Anterior cingulate cortex (tissue), 58 donors: ENCODE measurements around the gene LDAH.

Experiments
- DNase-seq, 58 donors: peaks; one replicate each; lab custom pipeline; 2025; lab: John Stamatoyannopoulos, UW

The LDAH gene

GRCh38 chr2:20670315-20671035 lies 152.4 kb downstream of the LDAH start:
- DNase-seq, result no peak

GRCh38 chr2:20669562-20670314 lies 153.2 kb downstream of the LDAH start:
- DNase-seq, result no peak

GRCh38 chr2:20668871-20669475 lies 153.9 kb downstream of the LDAH start:
- DNase-seq, result no peak

- DNase-seq, result no peak
These were observed 154.4 kb downstream of the LDAH start for GRCh38 chr2:20668451-20668850.

- no peak for DNase-seq
These were observed 155.1 kb downstream of the LDAH start for GRCh38 chr2:20667531-20668401.

GRCh38 chr2:20667151-20667530 lies 155.8 kb downstream of the LDAH start:
- DNase-seq, result no peak

GRCh38 chr2:20666304-20667150 lies 156.4 kb downstream of the LDAH start, which contains the start of gene GDF7:
Gene GDF7, plus strand, starts transcription at chr2:20667144. Its CDS starts 96 bp downstream, at chr2:20667240.
- DNase-seq, result no peak

GRCh38 chr2:20666005-20666303 lies 156.9 kb downstream of the LDAH start:
- DNase-seq, result no peak

- no peak for DNase-seq
These were observed 157.5 kb downstream of the LDAH start for GRCh38 chr2:20665243-20666004.

GRCh38 chr2:20664431-20665242 lies 158.3 kb downstream of the LDAH start:
- no peak for DNase-seq

- no peak for DNase-seq
These were observed 158.9 kb downstream of the LDAH start for GRCh38 chr2:20664071-20664390.

GRCh38 chr2:20663196-20664070 lies 159.5 kb downstream of the LDAH start:
- DNase-seq, result no peak

- no peak for DNase-seq
These were observed 160.5 kb downstream of the LDAH start for GRCh38 chr2:20662308-20662937.

- peak in 45 of 58 donors; percentile 16 to 70 (median 35) for DNase-seq
These were observed 161.2 kb downstream of the LDAH start for GRCh38 chr2:20661421-20662307.

- no peak for DNase-seq
These were observed 162.1 kb downstream of the LDAH start for GRCh38 chr2:20660506-20661420.
